ENCODE data around the gene OTUB2.

OTUB2 gene

DNA sequence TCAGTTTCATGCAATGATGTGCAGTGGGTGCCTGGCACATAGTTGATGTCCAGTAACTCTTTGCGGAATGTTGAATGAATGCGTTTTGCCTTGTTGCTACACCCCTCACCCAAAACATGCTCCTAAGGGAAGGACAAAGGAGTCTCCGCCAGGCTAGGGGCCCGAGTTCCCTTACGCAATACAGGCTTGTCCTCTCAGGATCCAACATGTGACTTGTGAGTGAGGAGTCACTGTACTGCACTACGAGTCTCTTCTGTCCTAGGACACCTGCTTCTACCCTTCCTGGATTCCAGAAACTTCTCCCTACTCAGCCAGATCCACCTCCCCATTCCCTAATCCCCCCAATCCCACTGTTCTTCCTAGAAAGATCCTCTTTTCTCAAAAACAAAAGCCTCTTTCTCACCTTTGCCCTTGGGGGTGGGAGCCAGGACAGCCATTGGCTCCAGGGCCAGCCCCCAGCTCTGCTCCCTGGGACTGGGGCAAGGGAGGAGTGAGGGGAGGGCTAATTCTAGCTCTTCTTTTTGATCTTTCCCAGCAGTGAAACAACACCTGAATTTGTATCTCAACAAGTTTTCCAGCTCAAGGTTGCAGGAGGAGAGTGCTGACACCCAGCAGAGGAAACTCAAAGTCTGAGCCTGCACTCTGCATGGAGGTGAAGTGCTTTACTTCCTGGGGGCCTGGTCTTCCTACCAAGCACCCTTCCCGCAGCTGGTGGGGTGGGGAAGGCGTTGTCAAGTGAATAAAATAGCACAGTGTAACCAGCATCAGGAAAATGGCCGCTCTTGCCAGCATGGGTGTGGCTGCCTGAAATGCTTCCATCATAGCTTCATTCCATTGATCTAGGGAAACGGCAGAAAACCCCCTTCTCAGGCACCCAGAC lies 3.4 kb upstream of the OTUB2 start:
- DNase-seq, result no peak

DNA sequence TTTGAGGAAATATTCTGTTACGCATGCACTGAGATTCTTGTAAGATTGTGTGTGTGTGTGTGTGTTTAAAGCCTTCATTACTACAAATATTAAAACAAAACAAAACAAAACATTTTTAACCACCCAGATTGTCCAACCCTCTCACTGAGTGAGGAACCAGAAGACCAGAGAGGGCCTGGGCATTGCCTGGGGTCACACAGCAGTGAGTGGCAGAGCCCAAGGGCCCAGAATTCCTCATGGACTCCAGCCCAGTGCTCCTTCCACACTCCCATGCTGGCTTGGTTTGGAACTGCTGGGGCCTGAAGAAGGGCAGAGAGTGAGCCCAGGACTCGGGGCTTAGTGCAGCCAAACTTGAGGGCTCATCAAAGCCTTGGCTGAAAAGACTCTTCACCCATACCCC lies 1.6 kb upstream of the OTUB2 start:
- no peak for DNase-seq

DNA sequence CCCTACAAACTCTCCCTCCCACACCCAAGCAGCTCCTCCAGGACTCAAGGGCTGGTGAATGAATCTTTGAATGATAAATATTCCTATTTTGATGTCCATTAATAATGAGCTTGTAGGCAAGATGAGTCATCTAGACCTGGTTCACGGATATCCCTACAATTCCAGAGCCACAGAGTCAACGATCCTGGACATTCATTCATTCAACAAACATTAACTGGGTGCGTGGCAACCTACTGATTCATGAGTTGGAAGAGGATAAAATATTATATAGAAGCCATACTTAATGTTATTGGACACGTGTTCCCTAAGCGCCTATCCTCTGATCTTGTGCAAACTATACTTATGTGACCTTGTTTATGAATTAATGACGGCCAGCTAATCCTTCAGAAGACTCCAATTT lies 420 bp upstream of the OTUB2 start:
- DNase-seq, result no peak

DNA sequence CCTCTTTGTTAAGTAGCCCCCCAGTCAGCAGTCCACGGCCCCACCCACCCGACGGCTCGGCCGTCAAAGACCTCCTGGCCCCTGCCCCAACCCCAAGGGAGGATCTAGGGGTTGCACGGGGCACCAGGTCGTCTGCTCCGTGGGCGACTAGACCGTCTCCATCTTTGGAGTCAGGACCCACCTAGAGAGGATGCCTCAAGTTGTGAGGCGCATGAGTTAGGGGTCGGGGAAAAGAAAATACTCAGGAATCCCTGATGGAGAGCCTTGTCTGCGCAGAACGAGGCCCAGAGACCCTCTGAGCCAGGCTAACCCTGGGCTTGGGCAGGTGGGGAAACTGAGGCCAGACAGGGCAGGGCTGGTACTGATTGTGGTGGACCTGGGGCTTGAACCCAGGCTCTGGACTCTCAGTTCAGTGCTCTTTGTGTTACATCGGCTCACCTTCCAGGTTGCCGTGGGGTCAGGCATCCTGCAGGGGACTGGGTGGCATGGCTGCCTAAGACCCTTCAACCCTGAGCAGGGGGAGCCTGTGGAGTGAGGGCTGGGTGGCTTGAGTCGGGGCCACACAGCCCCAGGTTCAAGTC lies 839 bp downstream of the OTUB2 start:
- no peak for DNase-seq

DNA sequence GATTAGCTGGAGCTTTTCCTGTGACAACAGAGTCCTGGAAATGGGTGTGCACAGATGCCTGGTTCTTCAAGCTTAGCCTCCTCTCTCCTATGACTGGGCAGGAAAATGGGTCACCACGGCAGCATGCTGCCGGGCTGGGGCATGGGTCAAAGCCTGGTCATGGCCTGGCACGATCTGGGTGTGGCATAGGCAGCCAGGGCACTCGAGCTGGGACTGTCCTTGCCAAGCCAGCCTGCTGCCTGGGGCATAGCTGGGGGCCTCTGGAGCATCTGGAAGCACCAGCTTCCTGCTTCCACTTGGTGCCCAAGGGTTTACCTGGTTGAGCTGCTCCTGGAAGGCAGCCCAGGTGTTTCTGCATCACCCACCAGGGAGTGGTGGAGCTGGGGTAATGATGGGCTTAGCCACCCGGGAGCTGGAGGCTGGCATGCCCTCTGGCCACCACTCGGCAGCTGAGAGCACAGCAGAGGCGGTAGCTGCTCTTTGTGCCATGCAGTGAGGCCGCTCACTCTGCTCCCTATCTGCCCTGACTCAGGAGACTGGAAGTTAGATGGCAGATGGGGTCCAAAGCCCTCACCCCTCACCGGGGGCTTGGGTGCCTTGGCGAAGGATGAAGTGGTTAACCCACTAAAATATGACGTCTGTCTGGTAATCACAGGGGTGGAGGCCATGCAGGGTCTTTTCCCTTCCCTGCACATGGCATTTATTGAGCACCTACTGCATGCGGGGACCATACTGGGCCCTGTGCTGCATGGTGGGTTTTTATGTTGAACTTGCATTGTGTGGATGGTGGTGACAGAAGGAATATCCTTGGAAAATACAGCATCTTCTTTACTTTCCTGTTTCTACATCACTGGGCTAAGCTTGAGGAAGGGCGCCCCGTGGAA lies 1.7 kb downstream of the OTUB2 start:
- DNase-seq, result no peak

DNA sequence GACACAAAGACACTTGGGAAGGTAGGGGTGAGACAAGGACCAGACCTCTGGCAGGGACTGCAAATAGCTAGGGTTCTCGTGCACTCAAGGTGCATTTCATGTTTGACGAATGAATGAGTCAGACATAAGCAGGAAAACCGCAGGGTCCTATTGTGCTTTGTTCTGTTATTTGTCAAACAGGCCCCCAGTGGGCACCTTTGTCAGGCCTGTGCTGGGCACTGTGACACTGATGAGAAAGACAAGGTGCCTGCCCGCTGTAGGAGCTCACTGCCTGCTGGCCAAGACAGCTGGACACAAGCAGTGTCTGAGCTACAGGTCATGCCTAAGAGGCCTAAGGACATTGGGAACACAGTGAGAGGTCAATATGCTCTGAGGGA lies 2.3 kb downstream of the OTUB2 start:
- DNase-seq, result peak; percentile 43

DNA sequence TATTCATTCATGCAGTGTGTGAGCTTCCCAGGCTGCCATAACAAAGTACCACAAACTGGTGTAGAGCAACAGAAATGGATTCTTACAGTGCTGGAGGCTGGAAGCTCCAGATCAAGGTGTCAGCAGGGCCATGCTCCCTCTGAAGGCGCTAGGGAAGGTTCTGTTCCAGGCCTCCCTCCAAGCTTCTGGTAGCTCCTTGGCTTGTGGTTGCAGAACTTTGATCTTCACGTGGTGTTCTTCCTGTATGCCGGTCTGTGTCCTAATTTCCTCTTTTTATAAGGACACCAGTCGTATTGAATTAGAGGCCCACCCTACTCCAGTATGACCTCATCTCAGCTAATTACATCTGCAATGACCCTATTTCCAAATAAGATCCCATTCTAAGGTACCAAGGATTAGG lies 3.1 kb downstream of the OTUB2 start:
- no peak for DNase-seq

DNA sequence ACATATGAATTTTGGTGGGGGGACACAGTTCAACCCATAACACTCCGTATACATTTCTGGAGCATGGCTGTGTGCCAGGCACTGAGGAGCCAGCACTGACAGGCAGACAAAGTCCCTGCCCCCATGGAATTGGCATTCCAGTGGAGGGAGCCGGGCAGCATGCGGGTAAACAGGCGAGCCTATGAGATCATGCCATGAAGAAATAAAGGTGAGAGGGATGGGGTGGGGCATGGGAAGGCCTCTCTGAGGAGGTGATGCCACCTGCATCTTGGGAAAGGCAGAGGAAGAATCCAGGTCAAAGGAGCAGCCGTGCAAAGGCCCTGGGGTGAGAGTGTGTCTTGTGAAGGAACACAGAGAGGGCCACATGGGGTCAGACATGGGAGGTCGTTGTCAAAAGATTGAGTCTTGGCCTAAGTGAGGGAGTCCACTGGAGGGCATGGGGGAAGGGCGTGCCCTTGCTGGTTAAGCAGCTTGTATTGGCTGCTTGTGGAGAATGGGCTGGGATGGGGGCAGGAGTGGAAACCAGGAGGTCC lies 3.6 kb downstream of the OTUB2 start:
- DNase-seq, result no peak

DNA sequence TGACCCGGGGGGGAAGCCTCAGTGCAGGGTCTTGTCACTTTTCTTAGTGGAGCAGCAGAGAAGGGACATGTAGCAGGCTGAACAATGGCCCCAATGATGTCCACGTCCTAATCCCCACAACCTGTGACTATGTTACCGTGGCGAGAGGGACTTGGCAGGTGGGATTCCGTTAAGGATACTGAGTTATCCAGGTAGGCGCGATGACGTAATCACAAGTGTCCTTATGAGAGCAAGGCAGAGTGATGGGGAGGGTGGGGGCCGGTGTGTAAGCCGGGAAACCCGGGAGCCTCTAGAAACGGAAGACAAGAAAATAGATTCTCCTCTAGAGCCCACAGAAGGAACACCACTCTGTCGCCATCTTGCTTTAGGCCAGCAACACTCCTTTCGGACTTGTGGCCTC lies 4.4 kb downstream of the OTUB2 start:
- no peak for DNase-seq

DNA sequence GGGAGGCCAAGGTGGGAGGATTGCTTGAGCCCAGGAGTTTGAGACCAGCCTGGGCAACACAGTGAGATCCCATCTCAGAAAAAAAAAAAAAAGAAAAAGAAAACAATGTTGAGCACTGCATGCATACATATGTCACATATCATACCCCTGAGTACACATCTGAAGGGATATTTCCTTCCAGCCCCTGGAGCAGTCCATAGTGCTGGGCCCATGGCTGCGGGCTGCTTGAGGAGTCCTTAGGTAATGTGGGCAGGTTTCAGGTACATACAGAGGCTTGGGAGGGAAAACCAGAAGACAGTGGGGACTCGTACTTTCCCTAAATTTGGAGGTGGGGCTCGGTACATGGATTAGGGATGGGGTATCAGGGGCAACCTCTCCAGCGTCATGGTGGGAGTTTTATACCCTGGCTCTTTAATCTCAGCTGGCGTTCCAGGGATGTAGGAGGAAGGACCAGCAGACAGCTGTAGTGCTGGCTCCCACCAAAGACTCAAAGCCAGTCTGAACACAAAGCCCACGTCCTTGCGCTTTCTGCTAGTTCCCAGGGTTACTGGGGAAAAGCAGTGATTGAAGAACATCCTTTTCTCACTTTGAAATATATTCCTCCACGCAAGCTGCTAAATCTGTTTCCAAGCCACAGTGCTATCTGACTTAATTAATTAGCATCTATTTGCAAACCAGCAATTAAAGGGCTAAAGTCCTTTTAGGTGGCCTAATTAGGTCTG lies 5.2 kb downstream of the OTUB2 start:
- DNase-seq, result no peak

DNA sequence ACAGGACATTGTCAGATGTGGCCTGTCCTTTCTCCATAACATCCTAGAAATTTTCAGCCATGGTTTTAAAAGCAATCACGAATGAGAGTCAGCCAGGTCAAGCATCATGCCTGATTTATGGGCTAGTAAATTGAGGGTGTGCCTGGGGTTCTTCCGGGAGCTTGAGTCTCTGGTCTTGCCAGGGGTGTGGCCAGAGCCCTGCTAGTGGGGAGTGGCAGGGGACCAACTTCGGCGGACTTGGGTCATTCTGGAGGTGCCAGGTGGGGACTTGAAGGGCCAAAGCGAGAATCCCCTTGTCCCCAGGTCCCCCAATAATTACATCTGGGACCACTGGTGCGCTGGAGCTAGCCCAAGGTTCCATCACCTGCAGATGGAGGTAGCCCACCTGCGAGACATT lies 5.7 kb downstream of the OTUB2 start:
- DNase-seq, result no peak

DNA sequence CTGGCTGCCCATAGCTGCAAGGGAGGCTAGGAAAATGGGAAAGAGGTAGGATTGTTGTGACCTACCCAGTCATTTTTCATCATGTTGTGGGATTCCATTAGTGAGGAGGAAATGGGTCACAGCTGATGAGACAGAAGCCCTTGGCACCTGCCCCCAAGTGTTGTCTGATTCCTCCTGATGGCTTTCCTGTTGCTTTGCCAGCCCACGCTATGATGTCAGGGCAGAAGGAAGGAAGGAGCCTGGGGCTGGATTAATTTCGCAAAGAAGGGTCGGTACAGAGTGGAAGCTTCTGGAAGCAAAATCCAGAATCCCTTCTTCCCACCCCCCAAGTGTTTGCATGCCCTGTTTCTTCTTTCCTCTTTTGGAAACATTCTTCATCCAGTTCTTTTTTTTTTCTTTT lies 8.7 kb downstream of the OTUB2 start:
- no peak for DNase-seq

DNA sequence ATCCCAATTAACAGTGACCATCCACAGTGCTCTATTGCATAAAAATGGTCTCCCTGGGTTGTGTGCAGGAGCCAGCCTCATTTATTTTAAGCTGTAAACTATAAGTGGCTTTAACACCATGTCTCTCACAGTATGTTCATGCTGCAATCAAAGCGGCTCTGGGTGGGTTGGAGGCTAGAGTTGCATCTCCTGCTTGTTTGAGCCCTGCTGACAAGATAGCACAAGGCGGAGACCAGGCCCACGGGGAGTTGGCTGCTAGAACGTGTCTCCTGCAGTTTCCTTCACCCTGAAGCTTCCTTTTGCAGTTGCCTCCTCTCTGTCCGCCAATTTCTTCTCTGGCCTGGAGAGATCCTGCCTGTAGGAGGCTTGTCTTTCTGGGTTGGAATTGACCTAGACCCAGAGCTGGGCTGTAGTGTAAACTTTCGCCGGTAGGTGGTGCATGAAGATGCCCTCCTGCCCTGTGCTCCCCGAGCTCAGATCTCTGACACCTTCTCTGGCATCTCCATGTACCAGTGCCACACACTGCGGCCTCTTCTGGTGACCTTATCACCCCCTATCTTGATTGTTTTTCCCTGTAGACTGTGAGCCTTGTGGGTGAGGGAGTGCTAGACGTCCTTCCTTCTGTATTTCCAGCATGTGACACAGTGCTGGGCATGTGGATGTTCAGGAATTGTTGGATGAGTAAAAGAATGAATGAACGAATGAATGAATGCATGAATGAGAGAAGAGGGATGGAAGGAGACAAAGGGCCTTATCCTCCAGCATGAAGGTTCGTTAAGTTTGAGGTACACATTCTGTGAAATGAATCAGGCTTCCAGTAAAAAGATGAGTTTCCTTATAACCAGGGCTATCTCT lies 10.4 kb downstream of the OTUB2 start:
- DNase-seq, result peak; percentile 77

DNA sequence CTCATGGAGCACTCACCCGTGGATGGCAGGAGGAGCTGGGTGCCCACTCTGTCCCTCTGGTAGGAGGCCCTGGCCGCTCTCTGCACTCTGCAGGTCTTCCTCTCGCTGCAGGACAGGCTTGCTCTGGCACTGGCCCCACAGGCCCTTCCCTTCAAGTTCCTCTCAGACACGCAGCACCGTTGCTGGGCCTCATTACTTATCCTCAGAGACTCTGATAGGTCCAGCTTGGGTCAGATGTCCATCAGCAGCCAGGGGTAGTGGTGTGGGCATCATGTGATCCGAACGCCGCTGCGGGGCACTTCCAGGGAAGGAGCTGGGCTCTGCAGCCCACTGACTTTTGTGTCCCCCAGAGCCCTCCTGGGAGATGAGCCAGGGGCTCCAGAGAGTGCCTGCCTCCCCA lies 11.8 kb downstream of the OTUB2 start:
- no peak for DNase-seq

DNA sequence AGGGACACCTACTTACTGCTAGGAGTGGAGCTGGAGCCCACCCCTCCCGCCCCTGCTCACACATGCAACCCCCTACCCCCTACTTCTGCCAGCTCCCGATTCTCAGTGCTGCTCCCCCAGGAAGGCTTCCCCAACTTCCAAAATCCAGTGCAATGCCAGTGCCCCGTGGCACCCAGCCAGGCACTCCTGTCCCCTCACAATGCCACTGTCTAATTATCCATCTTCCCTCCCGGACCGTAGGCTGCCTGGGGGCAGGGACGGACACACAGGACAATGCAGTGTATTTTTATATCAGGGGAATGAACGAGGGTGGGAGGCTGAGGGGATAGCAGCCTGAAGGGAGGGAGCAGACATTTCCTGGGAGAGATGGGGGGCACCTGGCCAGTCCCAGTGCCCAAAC lies 12.4 kb downstream of the OTUB2 start:
- DNase-seq, result no peak

DNA sequence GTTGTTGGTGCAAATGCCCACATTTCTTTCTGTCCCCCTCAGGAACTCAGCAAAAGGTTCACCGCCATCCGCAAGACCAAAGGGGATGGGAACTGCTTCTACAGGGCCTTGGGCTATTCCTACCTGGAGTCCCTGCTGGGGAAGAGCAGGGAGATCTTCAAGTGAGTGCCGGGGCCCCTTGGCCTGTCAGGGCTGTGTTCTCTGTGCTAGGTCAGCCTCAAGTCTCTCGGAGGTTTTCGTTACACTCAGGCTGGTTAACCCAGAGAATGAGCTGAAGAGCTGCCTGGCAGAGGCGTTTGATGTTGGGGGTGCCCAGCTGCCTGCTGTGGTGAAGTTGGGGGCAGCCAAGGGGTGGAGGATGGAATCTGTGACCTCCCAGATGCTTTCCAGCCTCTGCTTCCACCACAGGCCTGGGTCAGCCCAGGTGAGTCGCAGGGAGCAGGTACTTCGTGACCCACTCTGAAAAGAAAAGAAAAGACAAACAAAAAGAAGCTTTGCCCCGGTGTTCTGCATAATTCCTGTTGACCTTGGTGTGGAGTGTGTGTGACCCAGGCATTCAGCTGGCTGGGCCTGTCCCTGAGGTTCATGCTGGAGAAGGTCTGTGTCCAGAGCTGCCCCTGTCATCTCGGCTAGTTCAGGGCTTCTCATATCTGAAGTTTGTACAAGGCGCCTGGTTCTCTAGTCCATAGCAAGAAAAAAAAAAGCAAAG lies 12.9 kb downstream of the OTUB2 start:
- DNase-seq, result no peak

DNA sequence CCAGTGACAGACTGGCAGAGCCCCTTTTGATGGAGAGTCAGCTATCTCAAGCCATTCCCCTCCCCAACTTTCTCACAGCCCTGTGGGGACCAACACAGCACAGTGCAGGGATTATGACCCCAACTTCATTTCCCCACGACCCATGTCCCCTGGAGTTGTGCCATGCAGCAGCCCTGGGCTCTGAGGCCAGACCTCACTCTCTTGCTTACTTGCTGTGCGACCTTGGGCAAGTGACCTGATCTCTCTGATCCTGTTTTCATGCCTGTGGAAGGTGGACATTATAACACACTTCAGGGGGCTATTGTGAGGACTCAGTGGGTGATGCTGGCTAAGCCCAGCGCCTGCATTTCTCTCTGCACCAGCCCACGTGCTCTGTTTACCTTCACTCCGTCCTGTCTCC lies 14.1 kb downstream of the OTUB2 start:
- no peak for DNase-seq

DNA sequence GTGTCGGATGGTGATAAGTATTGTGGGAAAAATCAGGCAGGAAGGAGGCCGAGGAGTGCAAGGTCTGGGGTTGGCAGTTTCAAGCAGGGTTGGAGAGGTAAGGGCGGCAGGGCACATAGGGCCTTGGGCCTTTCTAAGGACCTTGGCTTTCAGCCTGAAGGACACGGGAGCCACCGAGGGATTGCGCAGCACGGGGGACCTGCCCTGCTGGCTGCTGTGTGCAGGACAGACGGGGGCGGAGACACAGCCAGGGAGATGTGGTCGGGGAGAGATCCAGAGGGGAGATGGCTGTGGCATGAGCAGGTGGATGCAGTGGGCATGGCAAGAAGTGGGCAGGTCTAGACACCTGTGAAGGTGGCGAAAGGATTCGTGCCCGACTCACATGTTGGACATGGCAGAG lies 14.7 kb downstream of the OTUB2 start:
- no peak for DNase-seq

DNA sequence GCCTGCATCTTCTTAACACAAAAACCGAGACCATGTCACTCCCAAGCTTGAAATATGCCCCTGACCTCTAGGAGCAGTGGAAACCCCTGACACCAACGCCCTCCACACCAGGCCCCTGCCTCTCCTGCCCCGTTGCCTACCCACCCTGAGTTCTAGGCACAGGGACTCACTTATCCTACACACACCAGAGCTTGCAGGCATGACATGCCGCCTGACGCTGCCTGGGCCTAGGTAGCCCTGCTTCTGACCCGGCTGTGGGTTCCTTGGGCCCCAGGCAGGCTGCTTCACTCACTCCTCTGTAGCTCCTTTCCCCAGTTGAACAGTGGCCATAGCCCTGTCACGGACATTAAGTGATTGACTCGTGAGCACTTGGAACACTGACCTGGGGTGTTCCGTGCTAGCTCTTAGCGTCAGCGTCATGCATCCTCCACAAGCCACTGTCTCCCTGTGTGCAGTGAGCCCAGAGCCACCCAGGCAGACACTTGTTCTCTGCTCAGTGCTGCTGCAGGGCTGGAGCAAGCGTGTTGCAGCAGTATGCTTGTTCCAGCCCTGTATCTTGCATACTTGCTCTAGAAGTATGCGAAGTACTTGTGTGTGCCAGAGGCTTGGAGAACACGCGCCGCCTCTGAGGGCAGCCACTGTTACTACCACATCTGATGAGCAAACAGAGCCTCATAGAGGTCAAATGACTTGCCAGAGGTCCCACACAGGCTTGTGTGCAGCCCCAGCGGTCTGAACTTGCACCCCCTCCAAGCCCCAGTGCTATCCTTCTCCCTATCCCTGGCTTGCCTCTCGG lies 15.6 kb downstream of the OTUB2 start:
- DNase-seq, result no peak

DNA sequence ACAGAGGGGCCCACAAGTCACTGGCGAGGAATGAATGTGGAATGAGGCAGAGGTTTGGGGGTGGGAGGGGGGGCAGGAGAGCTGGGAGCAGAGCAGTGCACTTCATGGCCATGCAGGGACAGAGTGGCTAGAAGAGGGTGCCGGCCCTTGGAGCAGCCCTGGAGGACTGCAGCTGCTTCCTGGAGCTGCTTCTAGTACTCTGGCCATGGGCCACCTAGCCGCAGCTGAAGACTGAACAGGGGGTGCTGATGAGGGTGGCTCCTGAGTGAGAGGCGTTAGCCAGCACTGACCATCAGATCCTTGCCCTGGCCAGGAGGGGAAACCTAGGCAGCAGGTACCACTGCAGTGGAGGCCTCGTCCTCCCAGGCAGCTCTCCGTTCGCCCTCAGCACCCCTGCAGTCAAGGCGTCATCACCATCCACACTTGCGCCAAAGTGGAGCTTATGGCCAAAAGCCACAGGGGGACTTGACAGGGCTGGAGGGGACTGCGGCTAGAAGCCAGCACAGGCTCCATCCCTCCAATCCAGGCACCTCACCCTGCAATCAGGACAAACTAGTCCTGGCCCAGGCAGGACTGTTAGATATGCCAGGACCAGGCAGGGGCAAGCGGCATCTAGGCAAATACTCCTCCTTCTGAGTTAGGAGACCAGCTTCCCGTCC lies 16.4 kb downstream of the OTUB2 start:
- DNase-seq, result no peak
